Neuron (in vitro differentiated cells): Measurements from ENCODE around the gene MEIOC.
"Not testable (repeated sequence)": the region's sequence is repeated elsewhere in the genome, so short reads cannot be mapped to it uniquely, and the experiment has no call there.

ENCODE experiments used
- H2AFZ ChIP-seq: one replicate; pipeline ENCODE4 v1.6.1; 2013; ENCODE audit warnings: low read depth, mild to moderate bottlenecking, inconsistent platforms, low read length, moderate library complexity
- H3K27me3 ChIP-seq: one replicate; pipeline ENCODE4 v1.6.1; 2013; ENCODE audit warnings: low read length; ENCODE audit not compliant: insufficient read depth
- H3K36me3 ChIP-seq: one replicate; pipeline ENCODE4 v1.6.1; 2013; ENCODE audit warnings: low read length; ENCODE audit not compliant: insufficient read depth
- H3K4me1 ChIP-seq: one replicate; pipeline ENCODE4 v1.6.1; 2013; ENCODE audit warnings: low read length; ENCODE audit not compliant: insufficient read depth
- H3K4me3 ChIP-seq: 2 replicates; pipeline ENCODE4 v1.5.1; 2013; ENCODE audit warnings: mild to moderate bottlenecking, low read length, moderate library complexity
- H3K9me3 ChIP-seq: one replicate; pipeline ENCODE4 v1.6.1; 2013; ENCODE audit warnings: low read length

The MEIOC gene

DNA sequence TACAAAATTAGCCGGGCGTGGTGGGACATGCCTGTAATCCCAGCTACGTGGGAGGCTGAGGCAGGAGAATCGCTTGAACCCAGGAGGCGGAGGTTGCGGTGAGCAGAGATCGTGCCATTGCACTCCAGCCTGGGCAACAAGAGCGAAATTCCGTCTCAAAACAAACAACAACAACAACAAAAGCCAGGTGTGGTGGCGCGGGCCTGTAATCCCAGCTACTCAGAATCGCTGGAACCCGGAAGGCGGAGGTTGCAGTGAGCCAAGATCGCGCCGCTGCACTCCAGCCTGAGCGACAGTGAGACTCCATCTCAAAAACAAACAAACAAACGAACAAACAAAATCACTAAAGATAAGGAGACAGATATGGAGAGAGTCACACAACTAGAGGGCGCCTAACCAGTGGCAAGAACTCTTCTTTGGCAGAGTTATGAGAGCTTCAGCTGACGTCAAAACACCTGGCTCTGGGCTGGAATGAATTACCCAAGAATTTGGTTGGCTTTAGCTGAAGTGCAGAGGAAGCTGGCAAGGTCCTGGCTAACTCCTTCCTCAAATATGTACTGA lies 34.6 kb downstream of the MEIOC start:
- not testable (repeated sequence) for H3K27me3 ChIP-seq, H3K9me3 ChIP-seq, H2AFZ ChIP-seq, H3K36me3 ChIP-seq, H3K4me3 ChIP-seq
- H3K4me1 ChIP-seq: peaks cover 11% of the 10 kb centered on the region

DNA sequence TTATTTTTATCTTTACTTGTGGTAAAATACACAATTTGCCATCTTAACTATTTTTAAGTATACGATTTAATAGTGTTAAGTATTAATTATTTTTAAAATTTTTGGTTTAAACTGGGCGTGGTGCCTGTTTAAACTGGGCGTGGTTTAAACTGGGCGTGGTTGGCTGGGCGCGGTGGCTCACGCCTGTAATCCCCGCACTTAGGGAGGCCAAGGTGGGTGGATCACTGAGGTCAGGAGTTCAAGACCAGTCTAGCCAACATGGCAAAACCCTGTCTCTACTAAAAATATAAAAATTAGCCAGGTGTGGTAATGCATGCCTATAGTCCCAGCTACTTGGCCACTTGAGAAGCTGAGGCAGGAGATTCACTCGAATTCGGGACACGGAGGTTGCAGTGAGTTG lies 37.3 kb downstream of the MEIOC start:
- H3K4me3 ChIP-seq: no peak overlapping the region
- no peaks in the 10 kb centered on the region for H3K27me3 ChIP-seq
- H3K4me1 ChIP-seq: peaks cover 7% of the 10 kb centered on the region
- H3K36me3 ChIP-seq: no peaks in the 10 kb centered on the region
- H2AFZ ChIP-seq: no peak overlapping the region
- no peaks in the 10 kb centered on the region for H3K9me3 ChIP-seq

DNA sequence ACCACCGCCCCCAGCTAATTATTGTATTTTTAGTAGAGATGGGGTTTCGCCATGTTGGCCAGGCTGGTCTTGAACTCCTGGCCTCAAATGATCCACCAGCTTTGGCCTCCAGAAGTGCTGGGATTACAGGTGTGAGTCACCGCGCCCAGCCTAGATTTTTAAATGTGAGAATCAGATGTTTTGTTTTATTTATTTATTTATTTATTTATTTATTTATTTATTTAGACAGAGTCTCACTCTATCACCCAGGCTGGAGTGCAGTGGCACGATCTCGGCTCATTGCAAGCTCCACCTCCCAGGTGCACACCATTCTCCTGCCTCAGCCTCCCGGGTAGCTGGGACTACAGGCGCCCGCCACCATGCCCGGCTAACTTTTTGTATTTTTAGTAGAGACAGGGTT lies 44.0 kb downstream of the MEIOC start:
- H2AFZ ChIP-seq, H3K4me3 ChIP-seq, H3K9me3 ChIP-seq, H3K4me1 ChIP-seq, H3K27me3 ChIP-seq, H3K36me3 ChIP-seq: not testable (repeated sequence)

DNA sequence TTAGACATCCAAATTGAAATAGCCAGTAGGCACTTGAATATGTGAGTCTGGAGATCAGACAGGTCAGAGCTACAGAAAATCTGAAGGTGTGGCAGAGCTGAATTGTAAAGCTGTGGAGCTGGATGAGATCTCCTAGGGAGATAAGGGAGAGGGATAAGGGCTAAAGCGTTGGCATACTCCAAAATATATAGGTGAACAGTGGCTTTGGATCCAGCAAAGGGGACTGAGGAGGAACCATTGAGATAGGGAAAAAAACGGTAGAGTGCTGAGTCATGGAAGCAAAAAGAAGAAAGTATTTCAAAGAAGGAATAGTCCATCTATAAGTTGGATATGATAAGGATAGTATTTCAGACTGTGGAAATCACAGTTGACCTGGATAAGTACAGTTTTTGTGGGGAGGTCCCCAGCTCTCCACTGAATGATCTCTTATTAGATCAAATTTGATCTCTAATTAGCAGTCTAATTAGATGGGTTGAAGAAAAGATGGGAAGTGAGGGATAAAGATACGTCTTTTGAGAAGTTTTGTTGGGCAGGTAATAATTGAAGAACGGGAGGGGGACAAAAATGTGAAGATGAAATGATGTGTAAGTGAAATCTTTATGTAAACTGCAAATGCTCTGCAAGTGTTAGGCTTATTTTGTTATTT lies 51.6 kb downstream of the MEIOC start:
- no peaks in the 10 kb centered on the region for H3K36me3 ChIP-seq
- no peaks in the 10 kb centered on the region for H3K9me3 ChIP-seq
- peak overlapping the region; percentile 98 for H2AFZ ChIP-seq
- no peaks in the 10 kb centered on the region for H3K27me3 ChIP-seq
- H3K4me1 ChIP-seq: no peaks in the 10 kb centered on the region
- peak overlapping the region; percentile 67 for H3K4me3 ChIP-seq

DNA sequence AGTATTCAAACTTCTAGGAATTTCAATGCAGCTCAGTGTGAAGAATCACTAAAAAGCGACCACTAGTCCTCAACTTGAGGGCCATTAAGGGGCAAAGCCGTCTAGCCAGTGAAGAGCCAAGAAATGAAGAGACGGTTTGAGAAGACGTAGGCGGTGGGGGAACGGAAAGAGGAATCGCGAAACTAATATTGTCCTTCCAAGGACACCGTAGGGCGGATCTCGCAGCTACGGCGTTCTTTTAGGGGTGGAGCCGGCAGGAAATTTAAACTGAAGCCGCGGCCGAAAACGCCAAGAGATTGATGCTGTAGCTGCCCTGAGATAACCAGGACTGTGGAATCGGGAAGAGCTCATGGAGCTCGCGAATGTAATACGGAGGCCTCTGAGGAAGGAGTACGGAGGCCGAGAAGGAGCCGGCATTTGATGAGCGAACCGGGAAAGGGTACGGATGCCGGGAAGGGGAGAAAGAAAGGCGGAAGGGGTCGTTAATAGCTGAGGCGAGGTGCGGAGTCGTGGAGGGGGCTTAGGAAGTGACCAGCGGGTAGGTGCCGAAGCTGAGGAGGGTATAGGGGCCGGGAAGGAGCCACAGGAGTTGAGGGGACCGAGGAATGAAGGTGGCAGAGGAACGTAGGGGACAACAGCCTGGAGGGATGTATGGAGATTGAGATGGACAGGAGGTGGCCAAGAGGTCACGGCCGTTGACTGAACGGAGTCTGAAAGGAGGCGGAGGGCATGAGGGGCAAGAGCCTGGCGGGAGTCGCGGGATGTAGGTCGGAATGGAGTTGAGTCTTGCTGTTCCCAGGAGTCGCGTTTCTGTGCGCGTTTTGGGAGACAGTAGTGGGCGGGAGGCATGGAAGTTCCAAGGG lies 52.4 kb downstream of the MEIOC start, which contains the start of gene DBF4B:
Gene DBF4B, plus strand, starts transcription at position 265 of the 863 bp plus-strand sequence. Its CDS starts 156 bp downstream, at position 421.
- Histone ChIP-seq H3K4me3 (peak within 1 kb of the TSS; percentile 67), H3K27me3 (no peaks in the 10 kb centered on the region), H3K4me1 (no peaks in the 10 kb centered on the region), H2AFZ (peak within 1 kb of the TSS; percentile 98), H3K36me3 (peaks cover 1% of the 10 kb centered on the region), H3K9me3 (no peaks in the 10 kb centered on the region)

DNA sequence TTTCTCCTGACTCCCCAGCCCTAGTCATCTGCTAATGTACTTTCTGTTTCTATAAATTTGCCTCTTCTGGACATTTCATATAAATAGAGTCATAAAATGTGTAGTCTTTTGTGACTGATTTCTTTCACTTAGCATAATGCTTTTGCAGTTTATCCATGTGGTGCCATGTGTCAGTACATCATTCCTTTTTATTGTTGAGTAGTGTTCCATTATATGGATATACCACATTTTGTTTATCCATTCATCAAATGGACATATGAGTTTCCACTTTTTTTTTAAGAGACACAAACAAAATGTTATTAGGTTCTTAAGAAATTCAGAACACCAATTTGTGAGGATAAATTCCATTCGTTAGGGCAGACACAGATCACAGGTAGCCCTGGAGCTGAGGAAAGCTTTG lies 63.2 kb downstream of the MEIOC start:
- no peak overlapping the region for H3K4me3 ChIP-seq
- H3K4me1 ChIP-seq: no peaks in the 10 kb centered on the region
- H3K9me3 ChIP-seq: peaks cover 3% of the 10 kb centered on the region
- H3K27me3 ChIP-seq: no peaks in the 10 kb centered on the region
- peaks cover 32% of the 10 kb centered on the region for H3K36me3 ChIP-seq
- H2AFZ ChIP-seq: no peak overlapping the region

DNA sequence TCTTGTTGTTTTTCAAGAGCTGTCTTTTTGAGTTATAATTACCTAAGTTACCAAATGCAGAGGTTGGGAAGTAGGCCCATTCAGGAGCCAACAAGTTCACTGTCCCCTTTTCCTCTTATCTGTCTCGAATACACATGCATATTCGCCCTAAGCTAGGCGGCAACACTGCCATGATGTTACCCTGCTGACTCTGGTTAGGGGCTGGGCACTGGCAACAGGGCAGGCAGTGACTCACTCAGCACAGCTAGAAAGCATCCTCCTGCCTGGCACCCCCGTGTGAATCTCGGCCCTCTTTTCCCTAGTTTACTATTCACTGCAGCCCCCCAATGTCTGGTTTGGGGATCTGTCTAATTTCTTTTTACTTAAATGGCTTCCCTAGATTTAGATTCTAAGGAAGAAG lies 66.0 kb downstream of the MEIOC start:
- H3K36me3 ChIP-seq: peaks cover 32% of the 10 kb centered on the region
- H2AFZ ChIP-seq: no peak overlapping the region
- no peaks in the 10 kb centered on the region for H3K4me1 ChIP-seq
- H3K9me3 ChIP-seq: peaks cover 3% of the 10 kb centered on the region
- H3K4me3 ChIP-seq: no peak overlapping the region
- H3K27me3 ChIP-seq: no peaks in the 10 kb centered on the region
